Adrenal gland (tissue), 12 donors: ENCODE data around the gene SEC16A. TPM values are rescaled to one million over a fixed set of nuclear protein-coding genes. Genes with fewer than 3 reads are reported as not detected.

ENCODE experiments used
- DNase-seq, 7 donors: peaks; one replicate each; pipeline ENCODE4 v3.0.0-alpha.2; 2019 to 2020
- H3K27ac ChIP-seq, 5 donors: fragments of 200-600 bp; sonication (generic) in 4 of 5; 1 replicate in 3 of 5; 2 replicates in 2 of 5; pipeline versions ENCODE4 v1.5.1 to v1.8.0; 2016 to 2020; ENCODE audit warnings: mild to moderate bottlenecking in 1 of 5
- H3K27me3 ChIP-seq: fragments of 200-600 bp; 2 replicates; pipeline ENCODE4 v1.8.0; 2021
- H3K36me3 ChIP-seq, 2 donors: fragments of 200-600 bp; replicated peaks in 1 of 2; 1 replicate in 1 of 2; 2 replicates in 1 of 2; pipeline versions ENCODE4 v1.5.1 to v1.8.0; 2018 to 2022
- H3K4me1 ChIP-seq, 2 donors: fragments of 200-600 bp; replicated peaks in 1 of 2; 1 replicate in 1 of 2; 2 replicates in 1 of 2; pipeline versions ENCODE4 v1.5.1 to v1.8.0; 2018 to 2021
- H3K4me3 ChIP-seq, 4 donors: fragments of 200-600 bp; sonication (generic) in 3 of 4; one replicate each; pipeline ENCODE4 v1.5.1; 2016 to 2018
- H3K9me3 ChIP-seq, 3 donors: fragments of 200-600 bp; sonication (generic) in 1 of 3; replicated peaks in 1 of 3; 1 replicate in 2 of 3; 2 replicates in 1 of 3; pipeline versions ENCODE4 v1.5.1 to v1.8.0; 2016 to 2021
- CTCF ChIP-seq, 6 experiments: fragments of 450-650 bp in 4 of 6; fragments of 200-600 bp in 2 of 6; sonication (generic) in 1 of 6; IDR thresholded peaks; 1 replicate in 5 of 6; 2 replicates in 1 of 6; pipeline versions ENCODE4 v1.5.1 to v1.8.0; 2016 to 2021; ENCODE audit warnings: antibody characterized with exemption in 6 of 6, mild to moderate bottlenecking in 2 of 6, moderate library complexity in 1 of 6
- POLR2A ChIP-seq, 2 donors: fragments of 450-650 bp; IDR thresholded peaks; one replicate each; pipeline ENCODE4 v1.6.1; 2017; ENCODE audit warnings: antibody characterized with exemption in 2 of 2, mild to moderate bottlenecking in 2 of 2, moderate library complexity in 1 of 2
- WGBS, 4 donors: extraction: QIAGEN DNeasy Blood & Tissue Kit in 2 of 4; methylation state at CpG; one replicate each; pipeline versions ENCODE4 v1.1.5 to v1.1.7; 2013 to 2017; 5-methylcytosine and 5-hydroxymethylcytosine counted together
- intact Hi-C, 2 donors: fragments of 100-400 bp; cut with DNase I; formaldehyde crosslinking; loops; one replicate each; pipeline versions ENCODE4 v1.14.1 to v1.15.0; 2022 to 2023
- polyA plus RNA-seq, 3 donors: library from polyadenylated mRNA; stranded (reverse); fragments of 200-250 nt in 2 of 3; fragments of 350-450 nt in 1 of 3; fragmentation: Illumina TruSeq in 1 of 3; extraction: RNeasy Lipid Tissue Mini Kit (QIAGEN cat#74804) in 1 of 3; gene quantifications; one replicate each; pipeline ENCODE4 v1.2.3, GENCODE V29; 2013 to 2014
- total RNA-seq, 9 donors: library from RNA; depleted of rRNA in 4 of 9; stranded (reverse); fragments of >200 nt in 4 of 9; fragments of 120-200 nt in 1 of 9; fragmentation: NEBNext Ultra II Directional in 1 of 9; extraction: Animal tissue kit (Norgen Biotek cat#: 25700) in 1 of 9; gene quantifications; one replicate each; pipeline versions ENCODE4 v1.1.0 to v1.2.4, GENCODE V29; 2013 to 2023
- donor health status: healthy with polysubstance abuse.
- donor health status: Bipolar disorder and iron deficiency.
- donor health status: DM: yes; HTN: yes; CAD: no.
- donor health status: DM: no; HTN: no; CAD: no.
- donor health status: DM: no; HTN: no; CAD: no.
- donor health status: DM: yes; HTN: yes; CAD: no.

Gene SEC16A
- total and polyA plus RNA-seq, 12 donors = 18.8 to 107 (median 56.5) TPM

GRCh38 chr9:136484153-136485048 lies 1.6 kb upstream of the SEC16A start:
- no peak for TF ChIP-seq CTCF (IDR thresholded peaks at IDR 0.05)
- no peak for TF ChIP-seq POLR2A (IDR thresholded peaks at IDR 0.05)
- Histone ChIP-seq H3K36me3 (no peaks in the 10 kb centered on the region), H3K27me3 (no peaks in the 10 kb centered on the region), H3K9me3 (no peaks in the 10 kb centered on the region), H3K4me1 (peaks cover 26 to 40% of the 10 kb centered on the region in 2 donors), H3K4me3 (peak overlapping the region in 2 of 4 donors; percentile 43 to 72), H3K27ac (peak overlapping the region; percentile 99 to 100 (median 100))
- intact Hi-C loops = no loop called here
- 31 to 43% (median 37%) methylated on average over 16 to 59 of the region's 59 CpGs for WGBS, 4 donors
- peak; percentile 46 to 73 (median 55) for DNase-seq

- no peak for TF ChIP-seq CTCF (IDR thresholded peaks at IDR 0.05)
- TF ChIP-seq POLR2A (IDR thresholded peaks at IDR 0.05) = peak; percentile 46 to 82
- Histone ChIP-seq H3K4me1 (peaks cover 26 to 40% of the 10 kb centered on the region in 2 donors), H3K27ac (peak overlapping the region; percentile 99 to 100 (median 100)), H3K9me3 (no peaks in the 10 kb centered on the region), H3K36me3 (no peaks in the 10 kb centered on the region), H3K27me3 (no peaks in the 10 kb centered on the region), H3K4me3 (peak overlapping the region in 2 of 4 donors; percentile 43 to 72)
- WGBS, 4 donors = 0 to 2% (median 0%) methylated on average over 1 to 63 of the region's 63 CpGs
- intact Hi-C loops = no loop called here
- DNase-seq = peak; percentile 92 to 95 (median 94)
Measured at GRCh38 chr9:136483589-136484152, 831 bp upstream of the SEC16A start.

- TF ChIP-seq CTCF (IDR thresholded peaks at IDR 0.05) (no peak), POLR2A (IDR thresholded peaks at IDR 0.05) (no peak)
- intact Hi-C loops = no loop called here
- peak overlapping the region; percentile 40 to 98 (median 55) for H3K4me3 ChIP-seq
- H3K36me3 ChIP-seq = peaks cover 0 to 6% of the 10 kb centered on the region in 2 donors
- WGBS, 4 donors = 0 to 2% (median 1%) methylated on average over 15 to 39 of the region's 39 CpGs
- no peaks in the 10 kb centered on the region for H3K9me3 ChIP-seq
- peaks cover 26 to 36% of the 10 kb centered on the region in 2 donors for H3K4me1 ChIP-seq
- peak overlapping the region; percentile 89 to 100 (median 98) for H3K27ac ChIP-seq
- DNase-seq = peak in 6 of 7 donors; percentile 37 to 70 (median 60)
- H3K27me3 ChIP-seq = no peaks in the 10 kb centered on the region
Measured at GRCh38 chr9:136482046-136482792, 621 bp downstream of the SEC16A start.

- Histone ChIP-seq H3K36me3 (peaks cover 0 to 13% of the 10 kb centered on the region in 2 donors), H3K9me3 (no peaks in the 10 kb centered on the region), H3K4me1 (peaks cover 26 to 36% of the 10 kb centered on the region in 2 donors), H3K27ac (peak overlapping the region in 1 of 5 donors; percentile 98), H3K27me3 (no peaks in the 10 kb centered on the region), H3K4me3 (peak overlapping the region in 1 of 4 donors; percentile 98)
- TF ChIP-seq CTCF (IDR thresholded peaks at IDR 0.05) (no peak), POLR2A (IDR thresholded peaks at IDR 0.05) (no peak)
- 33 to 50% (median 43%) methylated on average over 5 of the region's 5 CpGs for WGBS, 4 donors
- DNase-seq = no peak
- intact Hi-C loops = no loop called here
Measured at GRCh38 chr9:136481558-136481957, 1.3 kb downstream of the SEC16A start.
